Kidney capillary endothelial cell (primary cell): ENCODE results near the gene TMEM126A.
"Not testable (repeated sequence)": the region's sequence is repeated elsewhere in the genome, so short reads cannot be mapped to it uniquely, and the experiment has no call there.

Experiments
- DNase-seq: peaks from one replicate; pipeline ENCODE4 v3.0.0-alpha.2; 2018; ENCODE audit warnings: low spot score

Gene TMEM126A

DNA sequence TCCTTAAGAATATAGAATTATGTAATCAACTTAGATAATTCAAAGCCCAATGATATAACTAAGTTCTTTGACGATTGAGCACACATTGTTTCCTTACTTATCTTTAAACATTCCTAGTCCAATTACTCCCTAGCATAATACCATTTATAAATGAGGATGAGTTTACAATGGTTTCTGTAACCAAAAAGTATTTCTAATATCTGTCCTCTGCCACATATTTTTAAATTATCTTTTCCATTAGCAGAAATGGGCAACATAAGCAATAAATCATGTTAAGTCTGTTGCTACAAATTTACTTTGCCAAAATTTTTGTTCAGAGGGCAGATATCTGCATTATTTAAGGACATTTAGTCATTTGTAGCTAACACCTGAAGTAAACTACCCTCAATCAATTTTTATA, 10.4 kb downstream of the TMEM126A start:
- no peak for DNase-seq

DNA sequence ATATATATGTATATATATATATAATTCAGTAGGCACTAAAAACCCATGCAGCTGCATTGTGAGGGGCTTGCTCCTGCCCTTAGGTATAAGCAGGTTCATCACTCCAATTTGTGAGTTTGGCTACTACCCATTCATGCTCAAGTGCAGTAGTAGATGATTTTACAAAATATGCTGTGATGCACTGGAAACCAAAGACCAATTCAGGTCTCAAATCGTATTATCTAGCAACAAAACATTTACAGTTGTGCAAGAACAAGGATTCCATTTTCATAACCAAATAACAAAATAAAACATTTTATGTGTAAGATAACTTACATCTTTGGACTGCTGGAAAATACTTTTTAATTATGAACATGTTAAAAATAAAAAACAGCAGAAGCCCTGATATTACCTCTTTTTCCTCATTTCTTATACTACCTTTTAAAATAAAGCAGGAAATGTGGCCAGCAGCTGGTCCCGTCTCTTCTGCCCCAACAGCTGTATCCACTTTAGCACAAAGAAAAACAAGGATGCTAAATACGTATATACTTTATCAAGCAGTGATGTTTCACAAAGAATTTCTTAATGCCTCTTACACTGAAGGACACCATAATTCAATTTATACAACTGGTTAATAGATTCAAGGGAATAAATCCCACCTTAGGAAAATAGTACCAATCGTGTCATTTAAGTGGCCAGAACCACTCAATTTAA, 14.4 kb downstream of the TMEM126A start:
- no peak for DNase-seq

DNA sequence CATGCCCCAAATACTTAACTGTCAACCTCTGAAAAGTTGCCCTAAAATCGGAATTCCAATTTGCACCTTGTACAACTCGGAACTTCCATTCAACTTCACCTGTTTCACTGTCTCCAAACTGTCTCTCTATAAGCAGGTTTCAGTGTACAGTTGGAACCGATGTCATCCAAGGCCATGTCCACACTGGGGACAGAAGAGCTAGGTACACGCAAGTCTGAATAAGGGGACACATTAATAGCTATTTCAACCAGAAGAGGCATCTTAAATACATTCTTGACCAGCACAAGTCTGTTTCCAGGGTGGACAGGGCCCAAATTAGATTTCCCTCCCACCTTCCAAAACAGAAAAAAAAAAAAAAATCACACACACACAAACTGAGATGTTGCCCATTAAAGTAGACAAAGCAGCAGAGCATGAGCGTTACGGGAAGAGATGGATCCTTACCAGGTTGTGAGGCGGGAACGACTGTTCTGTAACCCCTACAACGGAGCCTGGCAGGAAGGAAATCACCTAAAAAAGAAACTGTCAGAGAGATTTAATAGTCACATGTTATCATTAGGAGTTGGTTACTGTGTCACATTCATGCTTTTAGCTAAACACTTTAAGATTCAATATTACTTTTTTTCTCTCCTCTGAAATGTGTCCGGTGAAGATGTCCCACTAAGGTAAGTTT, 15.4 kb downstream of the TMEM126A start:
- DNase-seq, result no peak

DNA sequence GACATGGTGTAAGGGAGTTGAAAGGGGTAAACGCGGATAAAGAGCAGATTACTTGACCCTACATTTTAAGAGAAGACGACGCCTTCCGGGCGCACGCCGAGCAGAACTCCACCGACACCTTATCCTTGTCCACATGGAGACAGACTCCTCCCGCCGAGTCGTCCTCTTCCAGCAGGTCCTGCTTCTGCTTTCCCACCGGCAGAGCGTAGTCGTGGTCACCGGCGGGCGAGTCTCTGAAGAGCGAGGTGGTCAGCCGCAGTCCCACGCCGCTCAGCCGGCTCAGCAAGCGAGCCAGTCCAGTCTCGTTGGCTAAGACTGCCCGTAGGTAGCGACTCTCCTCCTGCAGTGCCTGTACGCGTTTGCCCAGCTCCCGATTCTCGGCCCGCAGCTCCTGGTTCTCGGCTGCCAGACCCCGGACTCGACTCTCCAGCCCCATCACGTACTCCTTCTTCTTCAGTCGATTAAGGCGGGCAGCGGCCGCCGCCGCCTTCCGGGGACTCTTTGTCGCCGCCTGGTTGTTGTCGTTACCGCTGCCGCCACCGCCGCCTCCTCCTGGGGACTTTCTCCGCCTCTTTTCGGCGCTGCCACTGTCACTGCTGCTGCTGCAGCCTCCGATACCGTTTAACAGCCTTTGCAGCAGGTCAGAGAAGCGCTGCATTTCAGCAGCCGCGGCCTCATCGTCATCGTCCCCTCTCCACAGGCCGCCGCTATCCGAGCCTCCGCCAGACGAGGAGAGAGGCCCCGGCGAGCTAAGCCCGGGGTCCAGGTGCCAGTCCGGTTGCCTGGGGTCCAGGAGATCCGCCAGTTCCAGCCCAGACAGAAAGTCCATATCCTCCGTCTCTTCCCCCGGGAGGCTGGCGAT, 16.2 kb downstream of the TMEM126A start:
- DNase-seq, result peak; percentile 48

DNA sequence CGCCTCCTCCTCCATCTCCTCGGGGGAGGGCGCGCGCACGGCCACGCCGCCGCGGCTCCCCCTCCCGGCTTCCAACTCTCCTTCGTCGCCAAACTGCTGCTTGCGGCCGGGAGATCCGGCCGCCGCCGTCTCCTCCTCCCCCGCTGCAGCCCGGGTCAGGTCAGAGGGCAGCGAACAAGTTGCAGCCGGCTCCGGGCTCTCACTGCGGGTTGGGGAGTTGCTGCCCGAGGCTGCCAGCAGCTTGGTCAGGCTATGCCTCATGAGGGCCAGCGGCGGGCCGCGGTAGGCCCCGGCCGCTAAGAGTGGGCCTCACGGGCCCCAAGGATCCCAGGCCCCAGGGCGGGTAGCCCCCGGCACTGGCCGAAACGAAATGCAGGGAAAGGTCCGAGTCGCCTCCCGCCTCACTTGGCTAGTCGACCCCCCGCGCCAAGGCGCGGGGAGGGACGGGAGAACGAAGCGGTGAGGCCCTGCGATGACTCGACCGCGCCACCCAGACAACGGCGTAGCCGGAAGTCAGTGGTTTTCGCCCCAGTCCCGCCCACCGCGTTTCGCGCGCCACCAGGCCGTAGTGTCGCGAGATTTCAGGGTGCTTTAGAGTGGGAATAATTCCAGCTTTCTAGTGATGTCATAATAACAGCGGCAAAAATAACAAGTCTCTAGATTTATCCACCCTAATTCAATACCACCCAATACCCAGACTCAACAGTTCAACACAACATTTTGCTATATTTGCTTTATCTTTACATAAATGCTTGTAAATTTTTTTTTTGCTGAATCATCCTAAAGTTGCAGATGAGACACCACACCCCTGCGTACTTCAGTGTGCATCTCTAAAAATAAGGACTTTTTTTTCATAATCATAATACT, 17.1 kb downstream of the TMEM126A start, which contains the start of gene CREBZF:
Gene CREBZF (minus strand): TSS at position 515 of the 867 bp plus-strand sequence. CDS start 254 bp downstream, at position 261.
- DNase-seq, result peak; percentile 84

DNA sequence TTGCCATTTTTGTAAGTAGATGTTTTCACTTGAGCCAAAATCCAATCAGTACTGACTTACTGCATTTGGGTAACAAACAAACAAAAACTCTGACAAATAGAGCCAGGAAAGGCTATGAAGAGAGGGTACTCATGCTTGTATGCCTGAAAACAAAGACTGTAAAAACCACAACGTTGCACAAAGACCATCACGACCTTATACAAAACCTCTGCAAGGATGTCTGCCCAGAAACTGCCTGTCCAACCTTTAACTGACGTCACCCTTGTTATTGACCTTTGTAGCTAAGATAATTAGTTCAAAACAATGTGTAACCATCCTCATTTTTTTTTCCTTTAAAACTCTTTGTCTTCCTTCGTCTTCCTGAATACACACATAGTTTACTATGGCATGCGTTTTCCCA, 18.0 kb downstream of the TMEM126A start:
- DNase-seq, result no peak

DNA sequence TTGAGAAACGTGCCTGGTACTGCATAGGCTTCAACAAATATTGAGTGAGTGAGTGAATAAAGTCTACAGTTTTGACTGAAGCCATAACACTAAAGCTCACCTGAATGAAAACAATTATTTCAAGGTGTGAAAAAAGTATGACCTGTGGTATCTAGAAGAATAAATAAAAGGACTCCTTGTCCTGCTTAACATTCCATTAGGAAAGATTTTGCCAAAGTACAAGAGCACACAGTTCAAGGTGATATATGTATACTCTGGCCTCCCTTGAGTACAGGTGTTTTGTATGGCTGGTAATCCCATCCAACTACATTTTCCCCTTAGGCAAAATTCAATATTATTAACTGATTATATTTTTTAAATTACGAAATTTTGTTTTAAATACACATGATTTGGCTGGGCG, 18.9 kb downstream of the TMEM126A start:
- no peak for DNase-seq

DNA sequence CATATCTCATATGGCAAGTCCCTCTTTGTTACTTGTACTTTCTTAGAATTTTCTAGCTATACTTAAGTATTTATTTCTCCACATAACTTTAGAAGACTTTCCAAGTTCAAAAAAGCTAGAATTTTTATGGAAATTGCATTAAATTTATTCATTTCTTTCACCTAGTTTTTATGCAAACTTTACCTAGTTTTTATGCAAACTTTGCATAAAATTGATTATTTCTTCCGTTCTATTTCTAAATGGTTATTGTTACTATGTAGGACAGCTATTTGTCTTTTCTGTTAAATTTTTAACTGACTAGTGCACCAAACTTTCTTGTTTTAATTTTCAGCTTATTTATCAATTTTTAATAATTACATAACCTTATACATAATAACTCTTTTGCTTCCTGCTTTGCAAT, 20.4 kb downstream of the TMEM126A start:
- DNase-seq, result no peak

DNA sequence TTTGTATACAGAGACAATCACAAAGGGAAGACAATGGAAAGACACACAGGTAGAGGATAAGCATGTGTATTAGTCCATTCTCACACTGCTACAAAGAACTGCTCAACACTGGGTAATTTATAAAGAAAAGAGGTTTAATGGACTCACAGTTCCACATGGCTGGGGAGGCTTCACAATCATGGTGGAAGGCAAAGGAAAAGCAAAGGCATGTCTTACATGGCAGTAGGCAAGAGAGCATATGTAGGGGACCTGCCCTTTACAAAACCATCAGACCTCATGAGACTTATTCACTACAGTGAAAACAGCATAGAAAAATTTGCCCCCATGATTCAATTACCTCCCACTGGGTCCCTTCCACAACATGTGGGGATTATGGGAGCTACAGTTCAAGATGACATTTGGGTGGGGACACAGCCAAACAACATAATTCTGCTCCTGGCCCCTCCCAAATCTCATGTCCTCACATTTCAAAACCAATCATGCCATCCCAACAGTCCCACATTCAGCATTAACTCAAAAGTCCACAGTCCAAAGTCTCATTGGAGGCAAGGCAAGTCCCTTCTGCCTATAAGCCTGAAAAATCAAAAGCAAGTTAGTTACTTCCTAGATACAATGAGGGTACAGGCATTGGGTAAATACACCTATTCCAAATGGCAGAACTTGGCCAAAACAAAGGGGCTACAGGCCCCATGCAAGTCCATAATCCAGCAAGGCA, 23.3 kb downstream of the TMEM126A start:
- not testable (repeated sequence) for DNase-seq

DNA sequence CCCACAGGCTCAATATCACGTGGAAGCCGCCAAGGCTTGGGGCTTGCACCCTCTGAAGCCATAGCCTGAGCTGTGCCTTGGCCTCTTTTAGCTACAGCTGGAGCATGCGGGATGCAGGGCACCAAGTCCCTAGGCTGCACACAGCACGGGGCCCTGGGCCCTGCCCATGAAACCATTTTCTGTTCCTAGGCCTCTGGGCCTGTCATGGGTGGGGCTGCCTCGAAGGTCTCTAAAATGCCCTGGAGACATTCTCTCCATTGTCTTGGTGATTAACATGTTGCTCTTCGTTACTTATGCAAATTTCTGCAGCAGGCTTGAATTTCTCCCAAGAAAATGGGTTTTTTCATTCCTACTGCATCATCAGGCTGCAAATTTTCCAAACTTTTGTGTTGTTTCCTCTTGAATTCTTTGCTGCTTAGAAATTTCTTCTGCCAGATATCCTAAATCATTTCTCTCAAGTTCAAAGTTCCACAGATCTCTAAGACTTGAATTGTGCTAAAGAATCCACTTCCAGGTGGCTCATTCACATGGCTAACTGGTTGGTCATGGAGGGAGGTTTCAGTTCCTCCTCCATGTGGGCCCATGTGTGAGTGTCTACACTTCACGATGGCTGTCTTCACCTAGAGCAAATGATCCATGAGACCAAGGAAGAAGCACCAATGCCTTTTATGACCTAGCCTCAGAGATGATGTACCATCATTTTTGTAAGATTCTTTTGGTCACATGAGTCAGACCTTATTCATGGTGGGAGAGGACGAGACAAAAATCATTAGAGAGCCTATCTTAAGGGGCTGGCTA, 24.5 kb downstream of the TMEM126A start:
- DNase-seq, result no peak

DNA sequence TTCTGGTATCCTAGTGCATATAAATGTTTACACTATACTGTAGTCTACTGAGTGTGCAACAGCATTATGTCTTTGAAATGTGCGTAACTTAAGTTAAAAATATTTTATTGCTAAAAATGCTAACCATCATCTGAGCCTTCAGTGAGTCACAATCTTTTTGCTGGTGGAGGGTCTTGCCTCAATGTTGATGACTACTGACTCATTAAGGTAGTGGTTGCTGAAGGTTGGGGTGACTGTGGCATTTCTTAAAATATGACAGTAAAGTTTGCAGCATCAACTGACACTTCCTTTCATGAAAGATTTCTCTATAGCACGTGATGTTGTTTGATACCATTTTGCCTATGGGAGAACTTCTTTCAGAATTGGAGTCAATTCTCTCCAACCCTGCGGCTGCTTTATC, 25.6 kb downstream of the TMEM126A start:
- no peak for DNase-seq

DNA sequence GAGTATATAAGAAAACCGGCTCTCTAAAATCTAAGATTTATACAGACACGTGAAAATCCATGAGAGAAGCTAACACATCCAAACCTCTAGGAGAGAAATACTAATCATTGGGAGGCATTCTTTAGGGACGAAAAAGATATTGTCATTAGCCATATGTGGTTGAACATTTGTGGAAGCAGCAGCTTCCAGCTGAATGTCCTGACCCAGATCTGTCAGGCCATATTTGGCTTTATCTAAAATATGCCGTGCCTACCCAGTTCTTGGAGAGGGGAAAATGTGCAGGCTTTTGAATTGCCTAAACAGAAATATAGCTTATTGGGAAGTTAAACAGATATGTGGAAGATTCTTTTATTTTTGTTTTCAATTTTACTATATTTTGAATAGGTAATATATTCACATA, 31.8 kb downstream of the TMEM126A start:
- DNase-seq, result no peak

DNA sequence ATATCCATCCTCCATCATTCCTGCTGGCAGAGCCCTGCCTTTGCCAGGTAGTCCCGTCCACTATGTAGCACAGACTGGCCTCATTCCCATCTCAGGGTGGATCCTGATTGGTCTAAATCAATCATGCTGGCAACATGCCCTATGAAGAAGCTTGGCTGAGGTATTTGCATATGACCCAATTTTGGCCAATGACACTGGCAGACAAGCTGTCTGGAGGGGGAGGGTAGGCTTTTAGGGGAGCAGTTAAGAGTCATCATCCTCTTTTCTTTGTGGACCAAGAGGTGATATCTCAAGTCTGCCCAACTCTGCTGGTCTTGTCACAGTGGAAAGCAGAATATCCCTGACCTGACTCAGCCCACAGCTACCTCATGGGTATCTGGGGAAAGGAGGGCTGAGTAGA, 33.1 kb downstream of the TMEM126A start:
- no peak for DNase-seq

DNA sequence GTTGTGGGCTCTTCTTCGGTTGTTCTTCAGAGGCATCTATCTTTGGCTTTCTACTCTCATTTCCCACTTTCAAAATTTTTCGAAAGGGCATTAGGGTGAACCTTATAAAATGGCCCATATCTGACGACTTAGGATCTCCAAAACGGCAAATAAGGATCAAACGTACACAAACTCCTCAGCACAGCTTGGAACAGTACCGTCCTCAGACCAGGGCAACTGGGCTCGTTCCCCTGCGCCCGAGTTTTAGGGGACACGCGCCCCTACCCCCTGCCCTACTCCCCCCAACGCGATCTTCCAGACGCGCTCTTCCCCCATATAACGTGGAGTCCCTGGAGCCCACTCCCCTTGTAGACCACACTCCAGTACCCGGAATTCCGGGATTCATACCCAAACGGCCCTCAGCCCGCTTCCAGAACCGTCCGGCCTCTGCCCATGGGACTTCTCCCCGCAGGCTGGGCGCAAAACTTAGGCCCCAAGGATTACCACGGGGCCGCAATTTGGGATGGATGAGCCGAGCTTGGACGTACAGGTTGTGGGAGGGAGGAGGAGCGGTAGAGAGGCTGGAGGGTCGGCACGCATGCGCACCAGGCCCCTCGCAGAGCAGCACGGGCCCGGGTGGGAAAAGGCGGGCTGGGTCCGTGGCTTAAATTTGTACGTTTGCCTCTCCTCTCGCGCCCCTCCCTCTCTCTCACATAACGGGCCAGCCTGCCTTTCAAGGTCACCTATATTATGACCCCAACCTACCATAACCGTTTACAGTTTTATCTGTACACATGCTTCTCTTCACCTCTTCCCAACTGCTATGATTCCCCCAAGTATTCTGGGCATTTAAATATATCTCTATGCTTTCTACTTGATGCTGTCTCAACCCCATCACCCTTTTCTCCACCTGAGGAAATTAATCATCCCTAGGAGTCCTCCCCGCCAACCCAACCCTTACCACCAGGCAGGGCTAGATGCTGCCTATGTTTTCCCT, 34.9 kb downstream of the TMEM126A start:
- DNase-seq, result no peak

DNA sequence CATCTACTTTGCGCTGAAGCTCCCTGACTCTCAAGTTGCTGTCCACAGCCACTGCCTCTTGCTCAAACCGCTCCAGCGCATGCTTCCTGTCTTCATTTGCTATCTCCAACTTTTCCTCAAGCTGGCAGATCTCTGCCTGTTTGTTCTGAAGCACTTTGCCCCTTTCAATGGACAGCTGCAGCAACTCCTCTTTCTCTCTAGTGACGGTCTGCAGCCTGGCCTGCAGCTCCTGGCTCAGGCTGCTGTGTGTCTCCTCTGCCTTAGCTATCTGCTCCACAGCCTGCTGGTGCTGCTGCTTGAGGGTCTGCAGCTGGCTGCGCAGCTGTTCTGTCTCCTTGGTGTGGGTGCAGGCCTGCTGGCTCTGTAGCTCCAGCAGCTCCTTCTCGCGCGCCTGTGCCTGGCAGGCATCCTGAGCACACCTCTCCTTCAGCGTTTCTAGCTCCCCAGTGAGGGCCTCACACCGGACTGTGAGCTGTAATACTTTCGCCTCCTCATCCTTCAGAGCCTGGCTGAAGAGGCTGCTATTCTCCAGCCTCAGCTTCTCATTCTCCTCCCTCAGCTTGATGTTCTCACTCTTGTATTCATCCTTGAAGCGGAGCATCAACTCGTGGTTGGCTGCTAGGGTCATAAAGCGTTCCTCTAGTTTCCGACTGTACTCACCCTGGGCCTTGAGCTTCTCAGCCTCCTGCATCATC, 37.5 kb downstream of the TMEM126A start:
- no peak for DNase-seq

DNA sequence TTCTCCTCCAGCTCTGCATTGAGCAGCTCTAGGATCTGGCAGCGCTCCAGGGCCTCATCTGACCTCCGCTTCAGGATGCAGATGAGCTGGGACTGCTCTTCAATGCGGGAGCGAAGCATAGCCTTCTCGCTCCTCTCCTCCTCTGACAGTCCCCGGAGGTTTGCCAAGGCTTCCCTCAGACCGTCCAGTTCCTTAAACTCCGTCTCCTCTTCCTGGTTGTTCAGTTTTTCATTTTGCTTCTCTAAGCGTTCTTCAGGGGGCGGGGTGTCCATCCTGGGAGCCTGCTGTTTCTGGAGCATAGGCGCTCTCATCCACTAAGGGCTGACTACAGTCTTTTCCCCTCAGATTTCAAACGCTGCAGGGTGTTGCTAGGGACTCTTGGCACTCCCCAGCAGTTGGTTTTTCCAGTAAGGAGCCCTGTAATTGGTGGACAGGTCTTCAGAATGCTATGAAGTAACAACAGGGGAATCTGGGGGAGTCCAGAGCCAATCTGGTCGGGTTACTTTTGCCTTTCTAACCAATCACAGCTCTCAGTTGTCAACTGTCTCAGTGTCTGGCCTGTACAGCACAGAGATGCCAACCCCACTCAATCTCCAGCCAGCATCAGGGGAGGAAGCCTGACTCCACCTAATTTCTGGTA, 38.2 kb downstream of the TMEM126A start, which contains the start of gene CCDC89:
Gene CCDC89 (minus strand): TSS at position 376 of the 640 bp plus-strand sequence. CDS start 65 bp downstream, at position 311.
- no peak for DNase-seq

DNA sequence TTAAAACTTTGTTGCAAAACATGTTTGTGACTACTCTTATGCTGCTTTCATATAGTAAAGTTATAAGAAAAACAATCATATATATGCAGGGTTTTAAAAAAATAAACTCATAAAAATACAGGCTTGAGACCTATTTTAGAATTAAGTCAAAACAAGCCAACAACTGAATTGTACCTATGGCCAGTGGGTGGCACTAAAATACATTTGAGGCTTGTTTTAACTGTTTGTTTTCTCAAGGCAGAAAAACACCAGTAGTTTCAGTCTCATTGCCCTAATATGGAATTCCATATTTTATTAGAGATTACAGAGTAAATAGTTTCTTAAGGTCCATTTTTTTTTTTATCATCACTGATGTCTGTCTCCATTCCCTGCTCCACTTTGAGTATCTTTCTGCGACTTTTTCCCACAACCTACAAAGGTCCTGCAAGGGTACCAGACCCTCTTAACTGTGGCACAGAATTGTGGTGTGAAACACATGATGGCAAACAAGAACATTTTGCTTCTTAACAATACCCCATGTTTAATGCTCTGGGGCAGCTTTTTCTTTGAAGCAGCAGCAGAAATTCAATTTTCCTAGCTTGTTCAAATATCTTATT, 46.7 kb downstream of the TMEM126A start:
- DNase-seq, result peak; percentile 25
